Endothelial cell of umbilical vein (primary cell): ENCODE measurements around the gene PRKG1. TPM values are rescaled to one million over a fixed set of nuclear protein-coding genes. Genes with fewer than 3 reads are reported as not detected.

Experiments used
- BruUV-seq: library from RNA; stranded (reverse); fragments of 400-500 nt; replicated peaks from 2 replicates; lab custom pipeline; 2021; lab: Mats Ljungman, UMichigan
- CTCF ChIA-PET: fragments of 300-600, 350-600 bp; sonication (Branson Sonifier 250); formaldehyde crosslinking; loops from one replicate; lab custom pipeline; 2021; ENCODE audit warnings: antibody characterized with exemption, inconsistent platforms; lab: Charles Lee
- POLR2A ChIA-PET: fragments of 300-600, 350-600 bp; sonication (Branson Sonifier 250); formaldehyde crosslinking; loops from one replicate; lab custom pipeline; 2021; ENCODE audit warnings: antibody characterized with exemption, inconsistent platforms; lab: Charles Lee
- DNase-seq: peaks from one replicate; pipeline ENCODE4 v3.0.0-alpha.2; 2011; ENCODE audit warnings: low read depth, low spot score
- FAIRE-seq: peaks from 2 replicates; lab custom pipeline; 2011; peaks lifted over from hg19 to GRCh38; lab: Jason Lieb, UNC
- H2AFZ ChIP-seq: 2 replicates; pipeline ENCODE4 v1.6.0; 2012; ENCODE audit warnings: low read depth, low read length, control low read depth, inconsistent platforms
- H3K27ac ChIP-seq: 2 replicates; pipeline ENCODE4 v1.5.1; 2011; ENCODE audit warnings: low read depth, mild to moderate bottlenecking, control low read depth, low read length, moderate library complexity; ENCODE audit not compliant: insufficient read depth
- H3K27me3 ChIP-seq, 2 experiments: 2 replicates each; pipeline versions ENCODE4 v1.6.0 to v1.6.1; 2011; ENCODE audit warnings: low read length in 2 of 2, mixed read lengths in 1 of 2; ENCODE audit not compliant: control insufficient read depth in 2 of 2, insufficient read depth in 2 of 2
- H3K36me3 ChIP-seq, 2 experiments: 2 replicates in 1 of 2; 3 replicates in 1 of 2; pipeline ENCODE4 v1.5.1; 2011; ENCODE audit warnings: low read length in 2 of 2, mild to moderate bottlenecking in 1 of 2, moderate library complexity in 1 of 2; ENCODE audit not compliant: control insufficient read depth in 2 of 2, insufficient read depth in 2 of 2; ENCODE audit errors: extremely low read depth in 1 of 2
- H3K4me1 ChIP-seq: 3 replicates; pipeline ENCODE4 v1.5.1; 2011; ENCODE audit warnings: mild to moderate bottlenecking, low read length; ENCODE audit not compliant: control insufficient read depth, insufficient read depth; ENCODE audit errors: extremely low read depth
- H3K4me2 ChIP-seq: 2 replicates; pipeline ENCODE4 v1.6.1; 2011; ENCODE audit warnings: low read length, control low read depth, mixed read lengths; ENCODE audit not compliant: insufficient read depth
- H3K4me3 ChIP-seq, 3 experiments: fragments of 200-600 bp in 1 of 3; sonication (generic), shearing (Covaris generic) in 1 of 3; replicated peaks in 1 of 3; 2 replicates each; pipeline ENCODE4 v1.5.1; 2011 to 2016; ENCODE audit warnings: control low read depth in 3 of 3, low read length in 3 of 3, mild to moderate bottlenecking in 2 of 3, inconsistent platforms in 1 of 3, low read depth in 1 of 3, moderate library complexity in 1 of 3; ENCODE audit not compliant: insufficient read depth in 1 of 3
- H3K79me2 ChIP-seq: 2 replicates; pipeline ENCODE4 v1.6.0; 2012; ENCODE audit warnings: low read length, inconsistent platforms; ENCODE audit not compliant: control insufficient read depth, insufficient read depth
- H3K9ac ChIP-seq: replicated peaks from 2 replicates; pipeline ENCODE3; 2011; ENCODE audit warnings: low read length, control low read depth; ENCODE audit not compliant: insufficient read depth; ENCODE audit errors: extremely low read depth
- H3K9me1 ChIP-seq: replicated peaks from 3 replicates; pipeline ENCODE4 v1.6.0; 2011; ENCODE audit warnings: mild to moderate bottlenecking, low read length; ENCODE audit not compliant: control insufficient read depth, insufficient read depth; ENCODE audit errors: extremely low read depth
- H3K9me3 ChIP-seq: replicated peaks from 2 replicates; pipeline ENCODE4 v1.5.1; 2012; ENCODE audit warnings: low read length, inconsistent platforms; ENCODE audit not compliant: control insufficient read depth, insufficient read depth
- H4K20me1 ChIP-seq: replicated peaks from 2 replicates; pipeline ENCODE3; 2011; ENCODE audit warnings: mild to moderate bottlenecking, low read length; ENCODE audit not compliant: control insufficient read depth, insufficient read depth; ENCODE audit errors: extremely low read depth
- CTCF ChIP-seq, 2 donors: IDR thresholded peaks; 1 replicate in 1 of 2; 2 replicates in 1 of 2; pipeline ENCODE4 v1.5.1; 2011; ENCODE audit warnings: low read length in 2 of 2, mild to moderate bottlenecking in 2 of 2, moderate library complexity in 2 of 2, control low read depth in 1 of 2, inconsistent platforms in 1 of 2, low read depth in 1 of 2; ENCODE audit not compliant: insufficient read depth in 1 of 2; ENCODE audit errors: extremely low read depth in 1 of 2
- EZH2 ChIP-seq: IDR thresholded peaks from 2 replicates; pipeline ENCODE4 v1.6.1; 2012; ENCODE audit warnings: borderline replicate concordance, low read depth, mild to moderate bottlenecking, moderate library complexity, low read length, inconsistent platforms; ENCODE audit not compliant: severe bottlenecking
- FOS ChIP-seq: IDR thresholded peaks from 2 replicates; pipeline ENCODE4 v1.6.1; 2011; ENCODE audit warnings: mild to moderate bottlenecking, low read length, moderate library complexity, borderline replicate concordance; ENCODE audit not compliant: insufficient read depth
- GATA2 ChIP-seq: IDR thresholded peaks from 2 replicates; pipeline ENCODE4 v1.7.0; 2011; ENCODE audit warnings: low read depth, mild to moderate bottlenecking, moderate library complexity, mixed read lengths, low read length; ENCODE audit not compliant: insufficient read length, insufficient read depth
- JUN ChIP-seq: IDR thresholded peaks from 2 replicates; pipeline ENCODE4 v1.6.1; 2011; ENCODE audit warnings: borderline replicate concordance, low read depth; ENCODE audit not compliant: insufficient read length, insufficient read depth
- MAX ChIP-seq: IDR thresholded peaks from 2 replicates; pipeline ENCODE4 v1.6.1; 2011; ENCODE audit not compliant: insufficient read depth, insufficient read length
- MYC ChIP-seq: IDR thresholded peaks from one replicate; pipeline ENCODE4 v1.6.1; 2011; ENCODE audit warnings: mild to moderate bottlenecking, low read depth, low read length
- POLR2A ChIP-seq: IDR thresholded peaks from 2 replicates; pipeline ENCODE4 v1.6.1; 2012; ENCODE audit warnings: low read depth, mild to moderate bottlenecking, control low read depth, low read length
- POLR2AphosphoS5 ChIP-seq: IDR thresholded peaks from 2 replicates; pipeline ENCODE4 v1.6.1; 2012; ENCODE audit warnings: low read depth, mild to moderate bottlenecking, control low read depth, low read length, moderate library complexity; ENCODE audit not compliant: insufficient read depth
- dilution Hi-C: fragments of 300-500 bp; cut with MboI; formaldehyde crosslinking; loops from one replicate; pipeline ENCODE4 v1.15.0; 2019; ENCODE audit warnings: low sequenced_read_pairs; ENCODE audit not compliant: extremely low pct_ligation_motif_present
- intact Hi-C: fragments of 100-400 bp; cut with micrococcal nuclease; formaldehyde crosslinking; loops from one replicate; pipeline ENCODE4 v1.10.0; 2022
- polyA plus RNA-seq, 4 experiments: library from polyadenylated mRNA; depleted of rRNA in 3 of 4; stranded (reverse) in 3 of 4; unstranded in 1 of 4; fragments of >200 nt; gene quantifications; 2 replicates each; pipeline versions ENCODE4 v1.2.1 to v1.2.3, GENCODE V29; 2011 to 2012; ENCODE audit warnings: missing spikeins in 1 of 4
- total RNA-seq: library from RNA; stranded (reverse); gene quantifications from 2 replicates; pipeline ENCODE4 v1.2.3, GENCODE V29; 2021

Gene PRKG1
- total and polyA plus RNA-seq, 2 donors (not counting 3 experiments of a cell fraction or from before 2014, with no cell fraction given) = 0.01 to 0.18 TPM

GRCh38 chr10:52083422-52083821 lies 1009.1 kb downstream of the PRKG1 start:
- no peak for TF ChIP-seq MYC
- TF ChIP-seq GATA2 = no peak
- no peak for TF ChIP-seq EZH2
- no peak for TF ChIP-seq FOS
- no peak for TF ChIP-seq MAX
- TF ChIP-seq CTCF (IDR thresholded peaks at IDR 0.05; ENCODE audit: extremely low read depth in 1 of 2, insufficient read depth in 1 of 2, low read depth in 1 of 2, low read length in 2 of 2) = no peak
- no peak for TF ChIP-seq POLR2AphosphoS5
- TF ChIP-seq POLR2A = no peak
- TF ChIP-seq JUN = no peak
- Histone ChIP-seq H2AFZ (no peak overlapping the region), H3K36me3 (no peaks in the 10 kb centered on the region), H4K20me1 (no peaks in the 10 kb centered on the region), H3K27ac (no peak overlapping the region), H3K27me3 (no peaks in the 10 kb centered on the region), H3K9ac (no peak overlapping the region), H3K4me2 (no peak overlapping the region), H3K4me3 (no peak overlapping the region), H3K79me2 (no peaks in the 10 kb centered on the region), H3K9me1 (no peaks in the 10 kb centered on the region), H3K4me1 (no peaks in the 10 kb centered on the region), H3K9me3 (no peaks in the 10 kb centered on the region)
- POLR2A ChIA-PET = no interaction called here
- FAIRE-seq (no peak), DNase-seq (no peak)
- dilution Hi-C loops = no loop called here
- intact Hi-C loops = no loop called here
- no TSS peak for BruUV-seq
- CTCF ChIA-PET = no interaction called here
